Dendritic cell treated with granulocyte-macrophage colony-stimulating factor and Interleukin-4, amounts not matched to agents 40 ng/mL and 50 ng/mL, for 4 days (primary cell): Measurements from ENCODE around the gene DSN1.

Source experiments
- H3K27ac Mint-ChIP-seq: one replicate; pipeline ENCODE4 v1.8.0; 2022; ENCODE audit warnings: mild to moderate bottlenecking, mixed read lengths
- H3K27me3 Mint-ChIP-seq: one replicate; pipeline ENCODE4 v1.8.0; 2022; ENCODE audit warnings: mild to moderate bottlenecking, mixed read lengths
- H3K36me3 Mint-ChIP-seq: one replicate; pipeline ENCODE4 v1.8.0; 2022; ENCODE audit warnings: low read depth, mixed read lengths
- H3K4me1 Mint-ChIP-seq: one replicate; pipeline ENCODE4 v1.8.0; 2022; ENCODE audit warnings: low read depth, mixed read lengths
- H3K4me3 Mint-ChIP-seq: one replicate; pipeline ENCODE4 v1.8.0; 2022; ENCODE audit warnings: mild to moderate bottlenecking, moderate library complexity, mixed read lengths
- H3K9me3 Mint-ChIP-seq: one replicate; pipeline ENCODE4 v1.8.0; 2022; ENCODE audit warnings: mixed read lengths
- intact Hi-C: fragments of 100-400 bp; cut with micrococcal nuclease; formaldehyde crosslinking; loops from one replicate; pipeline ENCODE4 v1.15.0; 2022

DSN1 gene

GRCh38 chr20:36760647-36761046 is 12.9 kb downstream of the DSN1 start:
- Mint-ChIP-seq H3K4me3 (no peak overlapping the region), H3K27ac (peak overlapping the region; percentile 22), H3K27me3 (no peaks in the 10 kb centered on the region), H3K9me3 (no peaks in the 10 kb centered on the region), H3K4me1 (peaks cover 28% of the 10 kb centered on the region), H3K36me3 (peaks cover 25% of the 10 kb centered on the region)
- intact Hi-C loops: no loop called here

- H3K9me3 Mint-ChIP-seq: no peaks in the 10 kb centered on the region
- no peak overlapping the region for H3K27ac Mint-ChIP-seq
Observed at GRCh38 chr20:36758276-36758675, 15.3 kb downstream of the DSN1 start.

GRCh38 chr20:36756496-36756895 is 17.1 kb downstream of the DSN1 start:
- peak overlapping the region; percentile 81 for H3K27ac Mint-ChIP-seq
- H3K9me3 Mint-ChIP-seq: no peaks in the 10 kb centered on the region
- no peak overlapping the region for H3K4me3 Mint-ChIP-seq
- H3K4me1 Mint-ChIP-seq: peaks cover 43% of the 10 kb centered on the region
- H3K27me3 Mint-ChIP-seq: no peaks in the 10 kb centered on the region
- H3K36me3 Mint-ChIP-seq: peaks cover 45% of the 10 kb centered on the region
- intact Hi-C loops: no loop called here

More at GRCh38 chr20:36758276-36758675, 15.3 kb downstream of the DSN1 start:
- intact Hi-C loops: no loop called here
- Mint-ChIP-seq H3K4me1 (peaks cover 44% of the 10 kb centered on the region), H3K27me3 (no peaks in the 10 kb centered on the region), H3K36me3 (peaks cover 29% of the 10 kb centered on the region), H3K4me3 (no peak overlapping the region)

- Mint-ChIP-seq H3K27ac (no peak overlapping the region), H3K36me3 (peaks cover 47% of the 10 kb centered on the region), H3K4me1 (peaks cover 32% of the 10 kb centered on the region), H3K4me3 (no peak overlapping the region), H3K9me3 (no peaks in the 10 kb centered on the region), H3K27me3 (no peaks in the 10 kb centered on the region)
- intact Hi-C loops: loop anchor here (1.0 kb wide), 1 partner anchor 142 kb away; no protein-coding TSS in a partner anchor
Observed at GRCh38 chr20:36754656-36755222, 18.8 kb downstream of the DSN1 start.

DNA sequence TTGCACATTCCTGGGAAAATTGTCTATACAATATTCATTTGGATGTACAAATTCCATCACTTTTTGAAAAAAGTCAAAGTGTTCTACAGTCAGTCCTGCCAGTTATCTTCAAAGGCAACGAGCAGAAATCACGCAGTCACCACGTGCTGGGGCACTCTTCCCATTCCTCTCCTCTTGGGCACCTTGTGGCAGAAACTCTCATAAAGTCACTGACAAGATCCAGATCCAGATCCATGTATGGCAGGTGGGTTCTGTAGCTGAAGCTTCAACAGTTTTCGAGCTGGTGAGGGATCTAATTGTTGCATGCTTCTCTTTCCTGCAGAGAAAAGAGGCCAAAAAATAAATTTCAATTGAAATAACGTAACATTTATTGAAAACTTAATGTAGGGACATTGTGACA is 21.0 kb downstream of the DSN1 start:
- Mint-ChIP-seq H3K4me1 (peaks cover 37% of the 10 kb centered on the region), H3K4me3 (no peak overlapping the region), H3K27me3 (no peaks in the 10 kb centered on the region), H3K27ac (no peak overlapping the region), H3K36me3 (peaks cover 47% of the 10 kb centered on the region), H3K9me3 (no peaks in the 10 kb centered on the region)
- intact Hi-C loops: no loop called here

- Mint-ChIP-seq H3K27ac (peak within 1 kb of the TSS; percentile 81), H3K4me3 (peak within 1 kb of the TSS; percentile 93), H3K4me1 (peaks cover 31% of the 10 kb centered on the region), H3K27me3 (peaks cover 8% of the 10 kb centered on the region), H3K36me3 (peaks cover 11% of the 10 kb centered on the region), H3K9me3 (no peaks in the 10 kb centered on the region)
- intact Hi-C loops: no loop called here
Observed at GRCh38 chr20:36745927-36746659, 27.5 kb downstream of the DSN1 start, which contains the start of gene NDRG3. Gene NDRG3, minus strand, starts transcription at chr20:36746090. Its CDS starts 24,355 bp downstream, at chr20:36721735.

DNA sequence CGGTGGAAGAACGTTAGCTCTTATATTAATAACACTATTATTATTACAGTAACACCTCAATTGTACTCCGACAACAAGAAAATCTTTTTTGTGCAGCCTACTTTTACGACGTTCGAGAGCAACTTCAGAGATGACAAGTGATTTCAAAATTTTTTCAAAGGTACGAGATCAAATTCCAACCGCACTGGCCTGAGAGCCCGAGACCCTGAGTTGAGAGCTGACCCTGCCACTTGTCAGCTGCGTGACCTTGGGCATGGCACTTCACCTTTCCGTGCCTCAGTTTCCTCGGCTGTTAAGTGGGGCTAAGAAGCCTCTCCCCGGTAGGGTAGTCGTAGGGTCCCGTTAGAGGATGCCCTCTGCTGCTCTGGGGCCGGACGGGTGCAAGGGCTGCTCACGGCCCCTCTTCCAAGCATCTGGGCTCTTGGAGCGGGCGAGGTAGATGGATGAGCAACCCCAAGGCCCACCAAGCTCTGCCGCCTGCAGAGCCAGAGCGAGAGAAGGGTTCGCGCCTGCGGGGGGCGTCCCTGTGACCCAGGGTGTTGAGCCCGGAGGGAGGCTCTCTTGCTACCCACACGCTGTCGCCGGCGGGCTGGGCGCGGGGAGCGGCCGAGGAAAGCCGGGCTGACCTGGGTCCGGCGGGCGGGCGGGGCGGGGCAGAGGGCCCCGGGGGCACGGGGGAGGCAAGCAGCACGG is 28.2 kb downstream of the DSN1 start:
- Mint-ChIP-seq H3K27ac (peak overlapping the region; percentile 68), H3K36me3 (peaks cover 6% of the 10 kb centered on the region), H3K27me3 (peaks cover 8% of the 10 kb centered on the region), H3K9me3 (no peaks in the 10 kb centered on the region), H3K4me3 (peak overlapping the region; percentile 93), H3K4me1 (peaks cover 31% of the 10 kb centered on the region)
- intact Hi-C loops: no loop called here

- intact Hi-C loops: no loop called here
- Mint-ChIP-seq H3K36me3 (peaks cover 6% of the 10 kb centered on the region), H3K27me3 (peaks cover 8% of the 10 kb centered on the region), H3K9me3 (no peaks in the 10 kb centered on the region), H3K4me3 (peak overlapping the region; percentile 93), H3K4me1 (peaks cover 31% of the 10 kb centered on the region), H3K27ac (no peak overlapping the region)
Observed at GRCh38 chr20:36744764-36745191, 28.8 kb downstream of the DSN1 start.

DNA sequence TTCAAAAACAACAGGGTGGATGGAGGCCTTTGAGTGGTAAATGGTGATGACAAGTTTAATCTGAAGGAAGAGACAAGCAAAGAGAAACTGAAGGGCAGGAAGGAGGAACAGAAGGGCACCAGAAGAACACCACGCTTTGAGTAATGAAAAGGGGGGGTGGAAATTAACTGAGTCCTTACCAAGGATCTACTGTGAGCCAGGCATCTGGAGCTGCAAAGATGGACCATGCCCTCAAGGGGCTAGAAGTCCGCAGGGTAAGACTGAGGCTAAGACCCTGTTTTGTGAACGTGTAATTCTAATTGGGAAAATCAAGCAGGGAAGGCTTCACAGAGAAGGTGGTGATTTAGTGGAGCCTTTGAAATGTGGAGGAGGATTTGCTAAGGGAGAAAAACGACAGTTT is 29.3 kb downstream of the DSN1 start:
- H3K9me3 Mint-ChIP-seq: no peaks in the 10 kb centered on the region
- peaks cover 8% of the 10 kb centered on the region for H3K27me3 Mint-ChIP-seq

DNA sequence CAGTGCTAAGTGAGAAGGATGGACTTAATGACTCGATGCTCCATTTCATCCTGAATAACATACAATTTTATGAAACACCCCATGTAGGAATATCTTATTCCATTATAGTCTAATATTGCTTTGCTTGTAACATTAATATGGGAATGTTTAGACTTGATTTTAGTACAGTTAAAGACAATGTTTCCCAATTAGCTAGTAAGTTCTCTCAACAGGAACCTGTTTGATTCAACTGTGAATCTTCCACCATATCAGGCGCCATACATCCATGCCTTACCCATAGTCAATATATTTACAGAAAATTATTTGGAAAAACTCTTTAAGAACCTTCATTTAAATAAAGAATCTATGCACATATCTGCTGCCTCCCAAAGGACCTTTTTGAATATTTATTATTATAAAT is 31.0 kb downstream of the DSN1 start:
- Mint-ChIP-seq H3K4me1 (peaks cover 24% of the 10 kb centered on the region), H3K36me3 (peaks cover 6% of the 10 kb centered on the region), H3K27me3 (peaks cover 8% of the 10 kb centered on the region), H3K27ac (no peak overlapping the region), H3K9me3 (no peaks in the 10 kb centered on the region), H3K4me3 (no peak overlapping the region)
- intact Hi-C loops: no loop called here

More for the DNA sequence above, 29.3 kb downstream of the DSN1 start:
- no peak overlapping the region for H3K27ac Mint-ChIP-seq
- no peak overlapping the region for H3K4me3 Mint-ChIP-seq
- peaks cover 28% of the 10 kb centered on the region for H3K4me1 Mint-ChIP-seq
- intact Hi-C loops: no loop called here
- peaks cover 6% of the 10 kb centered on the region for H3K36me3 Mint-ChIP-seq

DNA sequence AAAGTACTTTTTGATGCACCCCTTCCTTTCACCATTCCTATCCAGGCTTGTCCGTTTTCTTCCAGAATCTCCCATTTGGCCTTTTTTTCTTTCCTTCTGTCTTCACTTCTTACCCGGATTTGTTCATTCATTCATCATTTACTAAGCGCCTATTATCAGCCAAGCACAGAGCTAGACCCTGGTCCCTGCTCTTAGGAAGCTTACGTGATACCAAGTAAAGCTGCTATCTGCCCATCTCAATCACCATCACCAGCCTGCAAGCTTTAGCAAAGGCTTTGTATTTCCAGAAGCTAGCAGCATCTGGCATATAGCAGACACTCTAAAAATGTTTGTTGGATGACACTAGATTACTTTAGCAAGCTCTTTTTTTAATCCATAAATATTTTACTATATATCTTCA is 32.5 kb downstream of the DSN1 start:
- H3K27ac Mint-ChIP-seq: no peak overlapping the region
- H3K9me3 Mint-ChIP-seq: no peaks in the 10 kb centered on the region
- H3K36me3 Mint-ChIP-seq: peaks cover 6% of the 10 kb centered on the region
- H3K4me3 Mint-ChIP-seq: no peak overlapping the region
- H3K4me1 Mint-ChIP-seq: peaks cover 17% of the 10 kb centered on the region
- H3K27me3 Mint-ChIP-seq: peaks cover 8% of the 10 kb centered on the region
- intact Hi-C loops: no loop called here

DNA sequence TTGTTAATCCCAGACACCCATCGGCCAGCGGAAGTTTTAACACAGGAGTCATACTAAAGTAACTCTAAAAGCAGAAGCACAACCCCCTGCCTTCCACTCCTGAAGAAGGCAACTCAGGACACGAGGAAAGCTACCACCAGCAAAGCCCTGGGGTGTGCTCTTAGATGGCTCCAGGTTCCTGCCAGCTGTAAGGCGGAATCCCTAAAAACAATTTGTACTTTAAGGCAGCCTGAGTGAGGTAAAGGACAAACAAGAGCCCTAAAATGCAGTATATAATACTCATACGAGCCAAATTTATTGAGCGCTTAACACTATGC is 36.4 kb downstream of the DSN1 start:
- Mint-ChIP-seq H3K4me1 (peaks cover 9% of the 10 kb centered on the region), H3K27ac (no peak overlapping the region), H3K36me3 (no peaks in the 10 kb centered on the region), H3K9me3 (no peaks in the 10 kb centered on the region), H3K4me3 (no peak overlapping the region), H3K27me3 (no peaks in the 10 kb centered on the region)
- intact Hi-C loops: no loop called here

- H3K4me3 Mint-ChIP-seq: no peak overlapping the region
- intact Hi-C loops: no loop called here
- no peaks in the 10 kb centered on the region for H3K27me3 Mint-ChIP-seq
- H3K27ac Mint-ChIP-seq: no peak overlapping the region
- no peaks in the 10 kb centered on the region for H3K9me3 Mint-ChIP-seq
- peaks cover 9% of the 10 kb centered on the region for H3K4me1 Mint-ChIP-seq
- no peaks in the 10 kb centered on the region for H3K36me3 Mint-ChIP-seq
Observed at GRCh38 chr20:36736451-36737182, 36.9 kb downstream of the DSN1 start.

- peaks cover 7% of the 10 kb centered on the region for H3K36me3 Mint-ChIP-seq
- intact Hi-C loops: no loop called here
- H3K27me3 Mint-ChIP-seq: no peaks in the 10 kb centered on the region
- no peak overlapping the region for H3K4me3 Mint-ChIP-seq
- H3K27ac Mint-ChIP-seq: no peak overlapping the region
- peaks cover 9% of the 10 kb centered on the region for H3K4me1 Mint-ChIP-seq
- H3K9me3 Mint-ChIP-seq: no peaks in the 10 kb centered on the region
Observed at GRCh38 chr20:36732456-36732855, 41.1 kb downstream of the DSN1 start.
